IMR-90 (cell line): Measurements from ENCODE around the gene TMEM184C. TPM values are rescaled to one million over a fixed set of nuclear protein-coding genes. Genes with fewer than 3 reads are reported as not detected.

Experiments
- ATAC-seq: fragments of 200-7000 bp; cut with Tn5 transposase; 2 replicates; pipeline ENCODE4 v1.9.1; 2020; ENCODE audit warnings: low read depth, mild to moderate bottlenecking, moderate library complexity
- BruUV-seq: library from RNA; stranded (reverse); fragments of 400-500 nt; replicated peaks from 2 replicates; lab custom pipeline; 2021; lab: Mats Ljungman, UMichigan
- CTCF ChIA-PET: fragments of 300-600 bp; formaldehyde crosslinking; extraction: SDS; loops from one replicate; lab custom pipeline; 2021; ENCODE audit warnings: antibody characterized with exemption; lab: Yijun Ruan, JAX
- POLR2A ChIA-PET: fragments of 300-600 bp; sonication (Branson Sonifier 250); formaldehyde crosslinking; loops from one replicate; lab custom pipeline; 2022; ENCODE audit warnings: antibody characterized with exemption; ENCODE audit not compliant: unreplicated experiment; lab: Charles Lee
- DNase-seq: peaks from one replicate; pipeline ENCODE4 v3.0.0; 2013
- H2AFZ ChIP-seq: replicated peaks from 2 replicates; pipeline ENCODE3; 2013; ENCODE audit warnings: low read length, mild to moderate bottlenecking; ENCODE audit not compliant: poor library complexity
- H2AK5ac ChIP-seq: 2 replicates; pipeline ENCODE4 v1.6.1; 2013; ENCODE audit warnings: low read depth, low read length, inconsistent platforms
- H2AK9ac ChIP-seq: replicated peaks from 2 replicates; pipeline ENCODE3; 2013; ENCODE audit warnings: mild to moderate bottlenecking, low read depth, low read length, moderate library complexity; ENCODE audit not compliant: poor library complexity
- H2BK120ac ChIP-seq: 2 replicates; pipeline ENCODE4 v1.6.1; 2013; ENCODE audit warnings: low read depth, low read length, inconsistent platforms
- H2BK15ac ChIP-seq: 3 replicates; pipeline ENCODE4 v1.6.1; 2013; ENCODE audit warnings: low read depth, low read length, inconsistent platforms
- H2BK20ac ChIP-seq: 2 replicates; pipeline ENCODE4 v1.6.1; 2013; ENCODE audit warnings: low read depth, mild to moderate bottlenecking, inconsistent platforms, low read length, moderate library complexity
- H2BK5ac ChIP-seq: 2 replicates; pipeline ENCODE4 v1.6.1; 2013; ENCODE audit warnings: mild to moderate bottlenecking, low read depth, low read length, inconsistent platforms; ENCODE audit not compliant: poor library complexity, severe bottlenecking
- H3K14ac ChIP-seq: replicated peaks from 2 replicates; pipeline ENCODE4 v1.6.1; 2013; ENCODE audit warnings: low read depth, low read length, inconsistent platforms
- H3K18ac ChIP-seq: 2 replicates; pipeline ENCODE4 v1.6.1; 2013; ENCODE audit warnings: low read depth, low read length, control low read depth
- H3K23ac ChIP-seq: 2 replicates; pipeline ENCODE4 v1.6.1; 2013; ENCODE audit warnings: low read depth, low read length, inconsistent platforms
- H3K27ac ChIP-seq: 2 replicates; pipeline ENCODE4 v1.5.1; 2013; ENCODE audit warnings: mild to moderate bottlenecking, control low read depth, low read length; ENCODE audit not compliant: insufficient read depth
- H3K27me3 ChIP-seq: 2 replicates; pipeline ENCODE4 v1.6.1; 2013; ENCODE audit warnings: low read length; ENCODE audit not compliant: control insufficient read depth, insufficient read depth
- H3K36me3 ChIP-seq: 2 replicates; pipeline ENCODE4 v1.6.1; 2013; ENCODE audit warnings: low read length, mixed read lengths; ENCODE audit not compliant: control insufficient read depth, insufficient read depth
- H3K4ac ChIP-seq: 2 replicates; pipeline ENCODE4 v1.6.1; 2013; ENCODE audit warnings: low read depth, low read length, inconsistent platforms
- H3K4me1 ChIP-seq: 2 replicates; pipeline ENCODE4 v1.6.1; 2013; ENCODE audit warnings: low read length, mixed read lengths; ENCODE audit not compliant: control insufficient read depth, insufficient read depth
- H3K4me2 ChIP-seq: 2 replicates; pipeline ENCODE4 v1.6.1; 2013; ENCODE audit warnings: low read depth, mild to moderate bottlenecking, control low read depth, low read length, moderate library complexity
- H3K4me3 ChIP-seq: 2 replicates; pipeline ENCODE4 v1.5.1; 2013; ENCODE audit warnings: low read depth, mild to moderate bottlenecking, control low read depth, low read length, moderate library complexity; ENCODE audit not compliant: insufficient read depth
- H3K56ac ChIP-seq: 2 replicates; pipeline ENCODE4 v1.6.1; 2013; ENCODE audit warnings: low read length, inconsistent platforms; ENCODE audit not compliant: insufficient read depth; ENCODE audit errors: extremely low read depth
- H3K79me1 ChIP-seq, 2 experiments: 2 replicates each; pipeline ENCODE4 v1.6.1; 2013; ENCODE audit warnings: low read length in 2 of 2, inconsistent platforms in 1 of 2, low read depth in 1 of 2
- H3K9ac ChIP-seq: 2 replicates; pipeline ENCODE4 v1.6.1; 2013; ENCODE audit warnings: low read depth, low read length, control low read depth
- H3K9me1 ChIP-seq: 2 replicates; pipeline ENCODE4 v1.6.1; 2013; ENCODE audit warnings: low read length, inconsistent platforms; ENCODE audit not compliant: insufficient read depth
- H3K9me3 ChIP-seq: 2 replicates; pipeline ENCODE4 v1.6.1; 2013; ENCODE audit warnings: low read length; ENCODE audit not compliant: control insufficient read depth, insufficient read depth
- H4K20me1 ChIP-seq: 2 replicates; pipeline ENCODE4 v1.6.1; 2013; ENCODE audit warnings: low read length, inconsistent platforms; ENCODE audit not compliant: insufficient read depth
- H4K5ac ChIP-seq: 2 replicates; pipeline ENCODE4 v1.6.1; 2013; ENCODE audit warnings: mild to moderate bottlenecking, low read depth, low read length, control low read depth
- H4K8ac ChIP-seq, 2 experiments: 2 replicates each; pipeline ENCODE4 v1.6.1; 2013; ENCODE audit warnings: low read depth in 2 of 2, low read length in 2 of 2, control low read depth in 1 of 2, inconsistent platforms in 1 of 2
- H4K91ac ChIP-seq: 2 replicates; pipeline ENCODE4 v1.6.1; 2013; ENCODE audit warnings: low read depth, low read length, inconsistent platforms; ENCODE audit not compliant: insufficient read depth
- BHLHE40 ChIP-seq: fragments of 150-350 bp; IDR thresholded peaks from 2 replicates; pipeline ENCODE4 v1.6.1; 2016; ENCODE audit warnings: mild to moderate bottlenecking, low read depth, low read length
- CHD1 ChIP-seq: IDR thresholded peaks from 2 replicates; pipeline ENCODE4 v1.6.1; 2012; ENCODE audit warnings: low read depth, low read length, improper control_type of control experiment
- CTCF ChIP-seq: conservative IDR thresholded peaks from 2 replicates; pipeline ENCODE4 v1.5.1; 2012; ENCODE audit warnings: mild to moderate bottlenecking, low read depth, low read length, improper control_type of control experiment
- ELK1 ChIP-seq: fragments of 150-350 bp; IDR thresholded peaks from 2 replicates; pipeline ENCODE4 v1.6.1; 2016; ENCODE audit warnings: low read depth, mild to moderate bottlenecking, low read length, moderate library complexity, borderline replicate concordance
- FOS ChIP-seq: fragments of 150-350 bp; IDR thresholded peaks from 2 replicates; pipeline ENCODE4 v1.6.1; 2016; ENCODE audit warnings: low read depth, low read length
- MAFK ChIP-seq: IDR thresholded peaks from 2 replicates; pipeline ENCODE4 v1.6.1; 2012; ENCODE audit warnings: low read depth, low read length, improper control_type of control experiment
- MAZ ChIP-seq: IDR thresholded peaks from 2 replicates; pipeline ENCODE4 v1.6.1; 2012; ENCODE audit warnings: low read depth, mild to moderate bottlenecking, low read length, improper control_type of control experiment, moderate library complexity, borderline replicate concordance
- NFE2L2 ChIP-seq: fragments of 150-350 bp; IDR thresholded peaks from 2 replicates; pipeline ENCODE4 v1.6.1; 2016; ENCODE audit warnings: low read depth, mild to moderate bottlenecking, low read length
- POLR2A ChIP-seq: IDR thresholded peaks from 2 replicates; pipeline ENCODE4 v1.6.1; 2012; ENCODE audit warnings: mild to moderate bottlenecking, low read depth, low read length
- RAD21 ChIP-seq: IDR thresholded peaks from 2 replicates; pipeline ENCODE4 v1.6.1; 2012; ENCODE audit warnings: low read length, improper control_type of control experiment
- RCOR1 ChIP-seq: IDR thresholded peaks from 2 replicates; pipeline ENCODE4 v1.6.1; 2012; ENCODE audit warnings: mild to moderate bottlenecking, low read length, improper control_type of control experiment; ENCODE audit not compliant: insufficient replicate concordance
- SMC3 ChIP-seq: fragments of 150-350 bp; IDR thresholded peaks from 2 replicates; pipeline ENCODE4 v1.6.1; 2016; ENCODE audit warnings: low read depth, mild to moderate bottlenecking, antibody characterized with exemption, low read length, moderate library complexity
- USF2 ChIP-seq: fragments of 150-350 bp; IDR thresholded peaks from 2 replicates; pipeline ENCODE4 v1.6.1; 2017; ENCODE audit warnings: mild to moderate bottlenecking, antibody characterized with exemption, low read length, low read depth
- WGBS, 2 experiments: methylation state at CpG; one replicate each; pipeline versions ENCODE4 v1.1.5 to v1.1.7; 2013; ENCODE audit warnings: missing lambda C conversion rate in 2 of 2; ENCODE audit not compliant: insufficient read length in 1 of 2; ENCODE audit errors: extremely low coverage in 2 of 2; 5-methylcytosine and 5-hydroxymethylcytosine counted together
- dilution Hi-C: fragments of 300-500 bp; cut with HindIII; formaldehyde crosslinking; loops from one replicate; pipeline ENCODE4 v1.14.3; 2018; ENCODE audit warnings: low sequenced_read_pairs; ENCODE audit not compliant: unreplicated experiment
- in situ Hi-C: fragments of 300-500 bp; cut with MboI; formaldehyde crosslinking; loops from 3 replicates; pipeline ENCODE4 v1.14.3; 2019; ENCODE audit warnings: low sequenced_read_pairs, inconsistent platforms, mixed read lengths
- intact Hi-C: fragments of 100-400 bp; cut with micrococcal nuclease; formaldehyde crosslinking; loops from 2 replicates; pipeline ENCODE4 v1.10.0; 2022
- polyA plus RNA-seq, 3 experiments: library from polyadenylated mRNA; depleted of rRNA; stranded (reverse); fragments of >200 nt; gene quantifications; 2 replicates each; pipeline ENCODE4 v1.2.3, GENCODE V29; 2012; ENCODE audit warnings: low replicate concordance in 1 of 3
- total RNA-seq: library from RNA; depleted of rRNA; stranded (reverse); fragments of >200 nt; gene quantifications from 2 replicates; pipeline ENCODE4 v1.2.3, GENCODE V29; 2012

Gene TMEM184C
- total and polyA plus RNA-seq, 2 of the 4 experiments (the other 2 are of a cell fraction), result 17.4 to 67.6 TPM

GRCh38 chr4:147644471-147644870 is 27.3 kb downstream of the TMEM184C start:
- TF ChIP-seq MAZ (no peak), RAD21 (no peak), NFE2L2 (no peak), MAFK (no peak), ELK1 (no peak), SMC3 (no peak), BHLHE40 (no peak), FOS (no peak), CTCF (no peak), POLR2A (no peak), USF2 (no peak), CHD1 (no peak), RCOR1 (no peak)
- WGBS, 2 experiments, result no CpG with 5 or more reads among the region's 3 CpGs
- peaks cover 9% of the 10 kb centered on the region for H3K36me3 ChIP-seq
- no peak overlapping the region for H2BK5ac ChIP-seq
- CTCF ChIA-PET, result interaction anchor here (0.6 to 0.9 kb wide), 2 partner anchors 11 to 143 kb away, joined by 3 read pairs; no protein-coding TSS in a partner anchor
- H3K9me1 ChIP-seq, result peaks cover 5% of the 10 kb centered on the region; the same call in 1 of the 2 replicates
- intact Hi-C loops, result no loop called here
- H3K27ac ChIP-seq, result no peak overlapping the region
- no peak overlapping the region for H2BK20ac ChIP-seq
- H3K56ac ChIP-seq, result no peak overlapping the region
- H2AK9ac ChIP-seq, result no peak overlapping the region
- no peak for ATAC-seq
- no peaks in the 10 kb centered on the region for H3K27me3 ChIP-seq
- no peak overlapping the region for H3K18ac ChIP-seq
- no peak overlapping the region for H3K9ac ChIP-seq
- no TSS peak for BruUV-seq
- in situ Hi-C loops, result no loop called here
- no peak overlapping the region for H3K14ac ChIP-seq
- H3K4me1 ChIP-seq, result no peaks in the 10 kb centered on the region
- no peak overlapping the region for H3K4me2 ChIP-seq
- DNase-seq, result no peak
- POLR2A ChIA-PET, result no interaction called here
- no peak overlapping the region for H2BK15ac ChIP-seq
- no peak overlapping the region for H4K91ac ChIP-seq
- no peak overlapping the region for H2AK5ac ChIP-seq
- no peaks in the 10 kb centered on the region for H3K9me3 ChIP-seq
- dilution Hi-C loops, result no loop called here
- H2AFZ ChIP-seq, result no peak overlapping the region
- no peak overlapping the region for H3K4ac ChIP-seq
- no peak overlapping the region for H4K8ac ChIP-seq
- H3K23ac ChIP-seq, result no peak overlapping the region
- peaks cover 10 to 17% of the 10 kb centered on the region in 2 experiments for H3K79me1 ChIP-seq
- H3K4me3 ChIP-seq, result no peak overlapping the region
- no peaks in the 10 kb centered on the region for H4K20me1 ChIP-seq
- H2BK120ac ChIP-seq, result no peak overlapping the region
- no peak overlapping the region for H4K5ac ChIP-seq
